ENCODE data around the gene UTS2R.

Gene UTS2R

GRCh38 chr17:82389379-82389778, 17.8 kb downstream of the UTS2R start:
- no peak for ATAC-seq
- DNase-seq = no peak

DNA sequence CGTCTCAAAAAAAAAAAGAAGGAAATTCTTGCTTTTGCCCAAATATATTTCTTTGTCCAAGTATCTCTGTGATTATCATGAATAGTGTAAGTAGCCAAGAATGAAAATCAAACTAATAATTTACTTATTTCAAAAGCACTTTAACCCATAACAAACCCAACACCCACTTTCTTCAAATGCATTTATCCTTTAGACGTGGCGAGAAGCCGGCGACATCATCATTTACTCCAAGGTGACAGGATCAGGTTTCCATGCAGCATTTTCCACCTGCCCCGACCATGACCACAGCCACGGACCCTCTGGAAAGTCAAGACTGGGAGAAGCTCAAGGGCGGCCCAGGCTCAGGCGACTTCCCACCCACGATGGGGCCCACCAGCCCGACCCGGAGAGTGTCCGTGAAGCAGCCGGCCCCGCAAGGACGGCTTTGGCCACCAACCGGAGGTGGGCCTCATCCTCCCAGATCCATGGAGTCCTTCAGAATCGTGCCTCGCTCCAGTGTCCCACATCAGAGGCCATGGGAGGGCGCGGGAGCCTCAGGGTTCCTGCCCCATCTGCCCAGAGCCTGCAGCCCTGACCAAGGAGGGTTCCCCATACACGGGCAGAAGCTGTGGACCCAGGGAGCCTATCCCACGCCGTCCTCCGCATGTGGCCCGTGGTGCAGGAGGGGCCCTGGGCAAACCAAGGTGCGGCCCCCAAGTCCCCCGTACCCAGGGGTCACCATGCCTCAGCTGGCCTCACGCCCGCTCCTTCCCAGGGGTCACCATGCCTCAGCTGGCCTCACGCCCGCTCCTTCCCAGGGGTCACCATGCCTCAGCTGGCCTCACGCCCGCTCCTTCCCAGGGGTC, 18.7 kb downstream of the UTS2R start:
- ATAC-seq (no peak), DNase-seq (no peak)

DNA sequence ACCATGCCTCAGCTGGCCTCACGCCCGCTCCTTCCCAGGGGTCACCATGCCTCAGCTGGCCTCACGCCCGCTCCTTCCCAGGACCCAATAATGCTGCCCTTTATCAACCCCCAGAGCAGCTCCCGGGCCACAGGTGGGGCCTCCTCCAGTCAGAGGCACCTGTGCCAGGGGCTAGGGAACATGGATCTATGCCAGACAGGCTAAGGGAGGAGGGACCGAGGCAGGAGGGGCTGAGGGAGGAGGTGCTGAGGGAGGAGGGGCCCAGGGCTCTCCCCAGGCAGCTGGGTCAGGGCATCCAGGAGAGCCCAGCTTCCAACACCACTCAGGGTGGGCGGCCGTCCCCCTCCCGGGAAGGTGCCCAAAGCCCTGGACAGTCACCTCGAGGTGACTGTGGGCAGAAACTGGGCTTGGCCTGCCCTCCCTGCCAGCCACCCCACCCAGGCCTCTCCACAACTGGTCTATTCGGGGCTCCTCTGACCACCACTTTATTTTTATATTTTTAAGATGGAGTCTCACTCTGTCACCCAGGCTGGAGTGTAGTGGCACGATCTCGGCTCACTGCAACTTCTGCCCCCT, 19.4 kb downstream of the UTS2R start:
- DNase-seq (no peak), ATAC-seq (no peak)

GRCh38 chr17:82391496-82392066, 20.0 kb downstream of the UTS2R start:
- DNase-seq = no peak
- no peak for ATAC-seq

DNA sequence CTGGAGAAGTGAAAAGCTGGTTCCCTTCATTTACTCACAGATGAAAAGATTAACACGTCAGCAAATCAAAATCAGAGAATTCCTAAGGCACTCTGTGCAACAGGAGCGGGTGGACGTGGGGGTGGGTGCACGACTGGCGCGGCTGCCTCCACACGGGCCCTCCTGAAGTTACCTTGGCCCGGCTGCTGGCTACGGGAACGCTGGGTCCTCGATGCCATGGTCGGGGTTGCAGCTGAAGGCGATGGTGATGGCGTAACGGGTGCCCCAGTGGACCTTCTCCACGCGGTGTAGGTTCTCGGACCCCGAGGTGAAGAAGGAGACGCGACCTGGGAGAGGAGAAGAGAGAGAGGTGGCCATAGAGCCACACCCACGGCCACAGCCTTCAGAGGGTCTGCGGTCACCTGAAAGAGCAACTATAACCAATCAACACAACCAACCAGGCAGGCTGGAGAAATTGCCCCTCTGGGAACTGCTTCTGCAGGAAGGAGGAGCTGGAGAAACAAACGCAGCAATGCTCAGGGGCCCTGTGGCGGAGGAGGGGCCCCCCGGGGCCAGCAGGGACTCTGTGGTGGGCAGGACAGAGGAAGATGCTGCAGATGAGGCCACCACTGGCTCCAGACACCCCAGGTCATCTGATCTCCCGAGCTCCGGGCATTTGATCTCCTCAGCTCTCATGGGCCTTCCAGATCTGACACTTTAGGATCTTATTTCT, 20.8 kb downstream of the UTS2R start:
- no peak for DNase-seq

DNA sequence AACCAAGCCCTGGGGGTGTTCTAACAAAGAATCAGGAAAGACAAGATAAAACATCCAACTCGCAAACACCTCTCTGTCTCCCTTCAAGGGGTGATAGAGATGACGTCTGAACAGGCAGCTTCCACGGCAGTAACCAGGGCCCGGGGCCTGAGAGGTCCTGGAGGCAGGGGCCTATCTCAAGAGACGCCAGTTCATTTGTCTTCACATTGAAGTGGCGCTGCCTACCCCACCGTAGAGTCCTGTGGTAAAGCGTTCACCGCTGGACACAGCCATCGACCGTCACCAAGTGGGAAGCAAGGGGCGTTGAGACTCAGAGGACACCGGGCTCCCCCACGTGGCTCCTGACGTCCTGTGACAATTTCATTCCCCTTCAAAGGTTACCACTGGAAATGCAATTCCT, 21.4 kb downstream of the UTS2R start:
- no peak for ATAC-seq
- no peak for DNase-seq

More for the DNA sequence above, 20.8 kb downstream of the UTS2R start:
- ATAC-seq = no peak

DNA sequence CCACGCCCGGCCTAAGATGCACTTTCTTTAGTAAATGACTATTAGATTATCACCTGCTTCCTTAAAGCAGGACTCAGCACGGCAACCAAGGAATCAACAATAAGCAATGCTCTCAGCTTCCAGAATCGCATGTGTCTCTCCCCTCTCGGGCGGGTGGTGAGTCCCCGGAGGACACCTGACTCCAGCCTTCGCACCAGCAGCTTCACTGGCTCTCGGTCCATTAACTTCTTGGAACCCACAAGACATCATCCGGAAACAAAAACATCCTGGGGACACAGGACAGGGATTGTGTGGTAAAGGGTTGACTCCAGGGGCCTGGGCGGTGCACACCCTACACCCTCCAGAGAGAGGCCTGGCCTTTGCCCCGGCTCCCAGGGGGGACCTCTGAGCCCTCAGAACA, 22.7 kb downstream of the UTS2R start:
- ATAC-seq (no peak), DNase-seq (no peak)

GRCh38 chr17:82396601-82397435, 25.3 kb downstream of the UTS2R start:
- DNase-seq (no peak), ATAC-seq (no peak)

DNA sequence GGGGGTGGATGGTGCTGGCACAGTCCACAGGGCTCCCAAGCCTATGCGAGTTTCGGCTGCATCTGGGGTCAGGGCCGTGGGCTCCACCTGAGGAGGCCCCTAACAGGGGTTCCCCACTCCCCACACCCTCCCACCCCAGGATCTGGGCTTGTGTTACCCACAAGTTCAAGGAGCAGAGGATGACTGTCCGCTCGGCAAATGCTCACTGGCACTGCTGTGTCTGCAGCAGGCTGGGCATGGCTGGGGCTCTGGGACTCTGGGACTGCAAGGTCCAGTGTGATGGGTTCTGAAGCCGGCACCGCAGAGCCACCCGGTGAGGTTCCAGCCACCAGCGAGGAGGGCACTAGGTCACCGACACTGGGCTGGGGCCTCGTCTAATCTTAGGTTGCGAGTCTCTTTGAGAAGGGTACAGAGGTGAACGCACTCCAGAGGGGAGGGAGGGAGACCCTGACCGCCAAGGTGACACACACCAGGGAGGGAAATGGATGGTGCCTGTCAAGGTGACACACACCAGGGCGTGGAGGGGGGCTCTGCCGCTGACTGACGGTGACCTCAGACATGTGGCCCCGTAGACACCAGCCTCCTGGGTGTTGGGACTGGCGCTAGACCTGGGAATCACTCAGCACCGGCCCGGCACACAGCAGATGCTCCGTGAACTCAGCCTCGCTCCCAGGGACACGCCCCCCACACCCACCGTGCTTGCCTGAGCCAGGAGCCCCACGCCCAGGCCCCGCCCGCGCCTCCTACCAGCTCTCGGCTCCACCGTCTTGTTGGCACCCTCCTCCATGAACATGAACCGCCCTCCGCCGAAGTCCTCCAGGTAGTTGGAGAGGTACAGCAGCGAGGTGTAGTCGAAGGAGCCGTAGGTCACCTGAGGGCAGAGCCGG, 26.1 kb downstream of the UTS2R start:
- DNase-seq (no peak), ATAC-seq (no peak)

GRCh38 chr17:82399041-82399441, 27.5 kb downstream of the UTS2R start:
- ATAC-seq (no peak), DNase-seq (no peak)

DNA sequence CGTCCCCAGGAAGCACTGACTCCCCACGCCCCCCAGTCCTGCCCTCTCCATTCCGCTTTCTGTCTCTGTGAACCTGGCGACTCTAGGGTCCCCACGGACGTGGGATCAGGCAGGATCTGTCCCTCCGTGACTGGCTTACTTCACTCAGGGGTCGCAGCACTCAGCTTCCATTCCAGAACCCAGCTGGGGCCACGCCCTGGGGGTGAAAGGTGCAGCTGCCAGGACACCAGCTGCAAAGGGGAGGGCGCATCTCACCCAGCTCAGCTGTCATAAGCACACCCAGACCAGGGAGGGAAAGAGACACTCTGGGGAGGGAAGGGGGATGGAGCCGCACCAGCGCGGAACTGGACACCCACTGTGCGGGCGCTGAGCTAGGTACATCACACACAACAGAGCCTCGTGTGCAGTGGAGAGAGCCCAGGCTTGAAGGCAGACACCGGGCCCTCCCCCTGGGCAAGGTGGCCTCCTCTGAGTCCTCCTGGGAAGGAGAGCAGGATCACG, 28.1 kb downstream of the UTS2R start:
- DNase-seq (no peak), ATAC-seq (no peak)

GRCh38 chr17:82400206-82400605, 28.6 kb downstream of the UTS2R start:
- no peak for ATAC-seq
- no peak for DNase-seq

- ATAC-seq (peak; percentile 74), DNase-seq (peak; percentile 69)
Measured at GRCh38 chr17:82400830-82401229, 29.3 kb downstream of the UTS2R start.

GRCh38 chr17:82402865-82403264, 31.3 kb downstream of the UTS2R start:
- DNase-seq = no peak
- ATAC-seq = no peak

DNA sequence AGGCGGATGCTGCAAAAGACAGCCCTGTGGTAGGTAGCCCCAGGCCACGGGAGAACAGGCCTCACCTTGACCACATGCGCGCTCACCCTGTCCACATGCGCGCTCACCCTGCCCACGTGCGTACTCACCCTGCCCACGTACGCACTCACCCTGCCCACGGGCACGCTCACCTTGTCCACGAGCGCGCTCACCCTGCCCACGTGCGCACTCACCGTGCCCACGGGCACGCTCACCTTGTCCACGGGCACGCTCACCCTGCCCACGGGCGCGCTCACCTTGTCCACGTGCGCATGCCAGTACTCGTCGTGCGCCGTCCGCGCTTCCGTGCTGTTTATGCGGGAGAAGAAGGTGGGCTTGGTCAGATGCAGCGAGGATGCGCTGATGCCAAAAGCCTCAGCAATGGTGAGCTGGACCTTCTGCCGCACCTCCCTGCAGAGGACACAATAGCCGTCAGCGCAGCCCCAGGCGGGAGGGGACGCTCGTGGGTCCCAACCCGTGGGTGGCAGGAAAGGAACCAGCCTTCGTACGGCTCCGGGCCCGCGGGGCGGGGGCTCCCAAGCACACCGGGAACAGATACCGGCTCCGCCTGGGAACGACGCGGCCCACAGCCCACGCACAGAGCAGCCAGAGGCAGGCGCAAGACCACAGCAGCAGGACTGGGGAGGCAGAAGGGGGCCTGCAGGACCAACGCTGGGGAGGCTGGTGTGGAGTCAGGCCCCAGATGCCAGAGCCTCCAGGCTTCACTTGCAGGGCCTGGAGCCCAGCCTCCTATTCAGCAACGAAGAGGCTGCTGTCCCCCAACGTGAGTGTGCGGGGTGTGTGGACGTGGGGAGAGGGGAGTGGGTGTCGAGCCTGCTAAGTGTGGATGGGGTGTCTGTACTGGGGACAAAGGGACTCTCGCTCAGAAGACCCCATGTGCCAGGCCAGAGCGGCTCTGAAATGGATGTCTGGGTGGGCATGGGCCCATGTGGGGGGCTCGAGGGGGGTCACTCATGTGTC, 32.4 kb downstream of the UTS2R start:
- DNase-seq = no peak
- no peak for ATAC-seq

- ATAC-seq (no peak), DNase-seq (no peak)
Measured at GRCh38 chr17:82405051-82405450, 33.5 kb downstream of the UTS2R start.

- DNase-seq (no peak), ATAC-seq (no peak)
Measured at GRCh38 chr17:82406131-82406671, 34.6 kb downstream of the UTS2R start.

GRCh38 chr17:82407255-82407654, 35.7 kb downstream of the UTS2R start:
- ATAC-seq (peak; percentile 68), DNase-seq (peak; percentile 17)

DNA sequence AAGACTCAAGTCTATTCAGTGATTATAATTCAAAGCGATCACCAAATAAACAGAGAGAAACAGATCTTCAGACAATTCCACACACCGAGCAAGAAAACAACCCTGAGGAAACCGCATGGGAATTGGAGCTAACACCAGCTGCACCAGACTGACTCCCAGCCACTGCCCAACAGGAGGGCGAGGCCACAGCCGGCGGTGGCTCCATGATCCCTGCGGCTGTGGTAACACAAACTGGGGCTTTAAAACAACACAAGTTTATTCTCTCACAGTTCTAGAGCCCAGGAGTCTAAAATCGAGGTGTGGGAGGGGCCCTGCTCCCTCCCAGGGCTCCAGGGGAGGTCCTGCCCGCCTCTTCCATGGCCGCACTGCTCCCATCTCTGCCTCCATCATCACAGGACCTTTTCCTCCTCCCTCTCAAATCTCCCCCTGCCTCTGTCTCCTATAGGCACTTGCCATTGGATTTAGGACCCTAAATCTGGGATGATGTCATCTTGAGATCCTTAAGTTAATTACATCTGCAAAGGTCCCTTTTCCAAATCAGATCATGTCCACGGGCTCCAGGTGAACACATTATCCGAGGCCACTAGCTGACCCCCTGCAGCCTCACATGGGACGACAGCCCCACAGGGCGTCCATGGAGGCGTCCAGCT, 36.8 kb downstream of the UTS2R start:
- ATAC-seq = no peak
- DNase-seq = no peak
